ENCODE measurements around the gene ANLN.

- TF ChIP-seq CTCF (IDR thresholded peaks at IDR 0.05) (no peak), POLR2A (IDR thresholded peaks at IDR 0.05) (no peak)
Observed at GRCh38 chr7:36368496-36368895, 21.2 kb upstream of the ANLN start.

Measured in body of pancreas (tissue), 4 donors.